Measurements from ENCODE around the gene DMXL1.

DNA sequence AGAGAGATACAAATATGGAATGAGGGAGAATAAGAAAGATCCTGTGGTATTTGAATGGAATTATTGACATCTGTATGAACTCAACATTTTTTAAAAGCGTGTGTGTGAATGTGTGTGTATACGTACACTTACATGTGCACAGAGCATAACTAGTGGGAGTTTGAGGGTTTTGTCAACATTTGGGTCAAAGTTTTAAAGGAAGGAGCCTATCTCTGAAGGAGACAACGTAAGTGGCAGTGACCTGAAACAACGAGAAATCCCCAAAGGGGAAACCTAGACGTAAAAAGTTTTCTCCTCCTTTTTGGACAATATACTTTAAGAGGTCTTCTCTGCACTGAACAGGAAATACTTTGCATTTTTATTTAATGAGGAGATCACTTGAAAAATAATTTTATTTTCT is 42.3 kb upstream of the DMXL1 start:
- TF ChIP-seq EZH2 (IDR thresholded peaks at IDR 0.05; ENCODE audit: borderline replicate concordance, low read length), result no peak
- TF ChIP-seq, protein P1, sequence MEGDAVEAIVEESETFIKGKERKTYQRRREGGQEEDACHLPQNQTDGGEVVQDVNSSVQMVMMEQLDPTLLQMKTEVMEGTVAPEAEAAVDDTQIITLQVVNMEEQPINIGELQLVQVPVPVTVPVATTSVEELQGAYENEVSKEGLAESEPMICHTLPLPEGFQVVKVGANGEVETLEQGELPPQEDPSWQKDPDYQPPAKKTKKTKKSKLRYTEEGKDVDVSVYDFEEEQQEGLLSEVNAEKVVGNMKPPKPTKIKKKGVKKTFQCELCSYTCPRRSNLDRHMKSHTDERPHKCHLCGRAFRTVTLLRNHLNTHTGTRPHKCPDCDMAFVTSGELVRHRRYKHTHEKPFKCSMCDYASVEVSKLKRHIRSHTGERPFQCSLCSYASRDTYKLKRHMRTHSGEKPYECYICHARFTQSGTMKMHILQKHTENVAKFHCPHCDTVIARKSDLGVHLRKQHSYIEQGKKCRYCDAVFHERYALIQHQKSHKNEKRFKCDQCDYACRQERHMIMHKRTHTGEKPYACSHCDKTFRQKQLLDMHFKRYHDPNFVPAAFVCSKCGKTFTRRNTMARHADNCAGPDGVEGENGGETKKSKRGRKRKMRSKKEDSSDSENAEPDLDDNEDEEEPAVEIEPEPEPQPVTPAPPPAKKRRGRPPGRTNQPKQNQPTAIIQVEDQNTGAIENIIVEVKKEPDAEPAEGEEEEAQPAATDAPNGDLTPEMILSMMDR (IDR thresholded peaks at IDR 0.05; ENCODE audit: low read length), result no peak
